HG03108 (cell line): ENCODE measurements around the gene TMEM150B.
"Not testable (repeated sequence)": the region's sequence is repeated elsewhere in the genome, so short reads cannot be mapped to it uniquely, and the experiment has no call there.

Experiments used
- ATAC-seq: cut with Tn5 transposase; IDR thresholded peaks from one replicate; pipeline ENCODE4 v1.9.1; 2021; ENCODE audit warnings: moderate library complexity; ENCODE audit not compliant: unreplicated experiment

Gene TMEM150B

GRCh38 chr19:55339889-55340783 is 15.0 kb upstream of the TMEM150B start:
- ATAC-seq, result no peak

- peak; percentile 73 for ATAC-seq
Observed at GRCh38 chr19:55339105-55339888, 14.2 kb upstream of the TMEM150B start, which contains the start of gene KMT5C. Gene KMT5C (plus strand): TSS chr19:55339876. CDS start chr19:55341937, 2,061 bp downstream.

DNA sequence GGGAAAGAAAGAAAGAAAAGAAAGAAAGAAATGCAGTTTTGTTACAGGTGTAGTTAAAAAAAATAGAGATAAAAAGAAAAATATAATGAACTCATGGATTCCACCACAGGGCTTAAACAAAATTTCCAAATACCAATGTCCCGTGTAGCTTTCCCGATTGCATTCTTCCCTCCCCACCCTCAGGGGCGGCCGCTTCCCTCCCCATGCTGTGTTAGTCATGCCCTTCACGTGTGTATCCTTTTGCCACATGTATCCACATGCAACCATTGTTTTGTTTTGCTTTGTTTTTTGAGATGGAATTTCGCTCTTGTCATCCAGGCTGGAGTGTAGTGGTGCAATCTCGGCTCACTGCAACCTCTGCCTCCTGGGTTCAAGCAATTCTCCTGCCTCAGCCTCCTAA is 11.0 kb upstream of the TMEM150B start:
- ATAC-seq, result no peak

- no peak for ATAC-seq
Observed at GRCh38 chr19:55333870-55334269, 8.7 kb upstream of the TMEM150B start.

DNA sequence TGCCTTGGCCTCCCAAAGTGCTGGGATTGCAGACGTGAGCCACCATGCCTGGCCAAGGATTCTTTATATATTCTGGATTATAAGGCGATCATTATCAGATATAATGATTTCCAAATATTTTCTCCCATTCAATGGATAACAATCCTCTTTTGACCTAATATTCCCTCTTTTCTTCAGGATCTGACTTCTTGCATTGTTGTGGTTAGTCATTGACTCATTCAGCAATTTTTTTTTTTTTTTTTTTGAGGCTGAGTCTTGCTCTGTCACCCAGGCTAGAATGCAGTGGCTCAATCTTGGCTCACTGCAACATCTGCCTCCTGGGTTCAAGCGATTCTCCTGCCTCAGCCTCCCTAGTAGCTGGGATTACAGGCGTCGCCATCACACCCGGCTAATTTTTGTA is 4.7 kb upstream of the TMEM150B start:
- ATAC-seq, result not testable (repeated sequence)

GRCh38 chr19:55328774-55329318 is 3.7 kb upstream of the TMEM150B start:
- not testable (repeated sequence) for ATAC-seq

GRCh38 chr19:55324662-55325061 is 479 bp downstream of the TMEM150B start:
- no peak for ATAC-seq

DNA sequence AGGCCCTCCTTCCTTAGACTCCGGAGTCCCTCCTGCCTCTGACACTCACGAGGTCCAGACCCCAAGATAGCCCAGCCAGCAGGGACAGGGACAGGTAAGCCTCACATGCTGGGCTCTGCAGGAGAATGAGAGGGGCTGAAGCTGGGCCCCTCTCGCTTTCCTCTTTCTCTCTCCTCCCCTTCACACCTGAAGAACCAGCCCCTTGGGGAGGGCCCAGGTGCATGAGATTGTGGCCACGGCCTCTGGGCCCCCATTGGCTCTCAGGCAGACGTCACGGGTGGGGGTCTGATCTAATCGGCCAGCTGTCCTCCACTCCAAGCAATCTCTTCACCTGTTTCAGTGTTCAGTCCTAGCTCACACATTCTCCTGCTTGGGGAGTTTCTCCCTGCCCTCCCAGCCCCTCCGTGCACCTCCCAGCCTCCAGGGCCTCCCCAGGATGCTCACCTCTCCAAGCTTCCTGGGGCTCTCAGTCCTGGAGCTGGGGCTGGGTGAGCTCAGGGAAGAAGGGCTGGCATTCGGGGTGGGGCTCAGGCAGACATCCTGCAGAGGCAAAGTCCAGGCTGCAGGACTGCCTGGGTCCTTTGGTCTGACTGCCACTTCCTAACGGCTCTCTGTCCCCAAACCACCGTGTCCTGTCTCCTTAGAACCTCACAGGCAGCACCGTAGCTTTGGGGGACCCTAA is 2.8 kb downstream of the TMEM150B start:
- no peak for ATAC-seq

- no peak for ATAC-seq
Observed at GRCh38 chr19:55321466-55322137, 3.5 kb downstream of the TMEM150B start.

DNA sequence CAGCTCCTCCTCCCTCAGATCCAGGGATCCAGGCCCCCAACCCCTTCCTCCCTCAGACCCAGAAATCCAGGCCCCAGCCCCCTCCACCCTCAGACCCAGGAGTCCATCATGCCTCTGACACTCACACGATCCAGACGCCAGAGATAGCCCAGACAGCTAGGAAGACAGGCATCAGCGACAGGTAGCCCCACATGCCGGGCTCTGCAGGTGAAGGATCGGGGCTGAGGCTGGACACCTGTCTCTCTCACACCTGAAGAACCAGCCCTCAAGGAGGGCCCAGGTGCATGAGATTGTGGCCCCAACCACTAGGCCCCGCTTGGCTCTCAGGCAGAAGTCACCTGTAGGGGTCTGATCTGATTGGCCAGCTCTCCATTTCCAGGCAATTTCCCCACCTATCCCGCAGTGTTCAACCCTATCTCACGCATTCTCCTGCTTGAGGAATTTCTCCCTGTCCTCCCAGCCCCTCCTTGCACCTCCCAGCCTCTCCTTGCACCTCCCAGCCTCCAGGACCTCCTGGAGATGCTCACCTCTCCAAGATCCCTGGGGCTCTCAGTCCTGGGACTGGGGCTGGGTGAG is 4.2 kb downstream of the TMEM150B start:
- ATAC-seq, result no peak

DNA sequence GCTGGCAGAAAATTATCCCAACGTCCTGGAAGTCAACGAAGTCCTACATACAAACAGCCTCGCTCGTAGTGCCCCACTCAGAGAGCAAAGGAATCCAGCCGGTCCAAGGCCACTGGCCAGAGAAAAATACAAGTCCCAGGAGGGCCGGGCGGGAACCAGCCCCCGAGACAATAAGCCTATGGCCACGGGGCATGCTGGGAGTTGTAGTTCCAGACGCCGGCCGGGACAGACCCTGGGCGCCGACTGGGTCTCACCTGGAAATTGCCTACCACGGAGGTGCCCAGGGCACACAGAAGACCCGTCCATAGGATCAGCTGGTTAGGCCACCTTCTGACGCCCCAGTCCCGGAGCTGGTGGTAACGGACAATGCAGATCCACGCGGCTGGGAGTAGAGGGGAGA is 5.4 kb downstream of the TMEM150B start:
- ATAC-seq, result no peak

DNA sequence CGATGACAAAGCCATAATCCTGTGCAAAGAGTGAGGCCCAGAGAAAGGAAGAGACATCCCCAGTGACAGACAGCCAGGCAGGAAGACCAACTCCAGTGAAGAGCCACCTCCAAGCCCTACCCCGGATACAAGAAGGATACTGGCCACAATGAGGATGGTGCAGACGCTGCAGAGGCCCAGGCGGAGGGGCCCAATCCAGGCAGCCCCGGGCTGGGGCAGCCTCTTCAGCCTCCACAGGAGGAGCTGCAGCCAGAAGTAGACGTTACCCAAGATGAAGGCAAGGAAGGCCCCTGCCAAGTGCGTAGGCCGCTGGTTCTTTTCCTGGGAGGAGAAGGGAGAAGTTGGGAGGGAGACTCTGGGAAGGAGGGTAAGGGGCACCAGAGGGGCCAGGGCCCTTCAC is 8.5 kb downstream of the TMEM150B start:
- ATAC-seq, result no peak

- no peak for ATAC-seq
Observed at GRCh38 chr19:55315956-55316525, 9.1 kb downstream of the TMEM150B start.

DNA sequence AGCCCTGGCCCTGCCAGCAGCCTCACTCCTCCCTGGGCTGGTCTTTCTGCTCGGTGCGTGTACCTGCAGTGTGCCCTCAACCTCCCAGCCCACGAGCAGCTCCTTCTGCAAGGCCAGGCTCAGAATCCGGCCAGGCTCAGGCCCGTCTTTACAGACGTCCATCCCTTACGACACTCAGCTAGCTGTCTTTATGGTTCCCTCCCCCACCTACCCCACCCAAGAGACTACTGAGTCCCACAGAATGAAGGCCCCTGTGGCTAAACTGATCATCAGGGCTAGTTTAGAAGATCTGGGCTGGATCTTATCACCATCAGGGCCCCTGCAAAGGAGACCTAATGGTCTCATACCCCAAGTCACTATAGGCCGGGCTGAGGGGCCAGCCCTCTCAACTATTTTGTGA is 10.7 kb downstream of the TMEM150B start:
- no peak for ATAC-seq

DNA sequence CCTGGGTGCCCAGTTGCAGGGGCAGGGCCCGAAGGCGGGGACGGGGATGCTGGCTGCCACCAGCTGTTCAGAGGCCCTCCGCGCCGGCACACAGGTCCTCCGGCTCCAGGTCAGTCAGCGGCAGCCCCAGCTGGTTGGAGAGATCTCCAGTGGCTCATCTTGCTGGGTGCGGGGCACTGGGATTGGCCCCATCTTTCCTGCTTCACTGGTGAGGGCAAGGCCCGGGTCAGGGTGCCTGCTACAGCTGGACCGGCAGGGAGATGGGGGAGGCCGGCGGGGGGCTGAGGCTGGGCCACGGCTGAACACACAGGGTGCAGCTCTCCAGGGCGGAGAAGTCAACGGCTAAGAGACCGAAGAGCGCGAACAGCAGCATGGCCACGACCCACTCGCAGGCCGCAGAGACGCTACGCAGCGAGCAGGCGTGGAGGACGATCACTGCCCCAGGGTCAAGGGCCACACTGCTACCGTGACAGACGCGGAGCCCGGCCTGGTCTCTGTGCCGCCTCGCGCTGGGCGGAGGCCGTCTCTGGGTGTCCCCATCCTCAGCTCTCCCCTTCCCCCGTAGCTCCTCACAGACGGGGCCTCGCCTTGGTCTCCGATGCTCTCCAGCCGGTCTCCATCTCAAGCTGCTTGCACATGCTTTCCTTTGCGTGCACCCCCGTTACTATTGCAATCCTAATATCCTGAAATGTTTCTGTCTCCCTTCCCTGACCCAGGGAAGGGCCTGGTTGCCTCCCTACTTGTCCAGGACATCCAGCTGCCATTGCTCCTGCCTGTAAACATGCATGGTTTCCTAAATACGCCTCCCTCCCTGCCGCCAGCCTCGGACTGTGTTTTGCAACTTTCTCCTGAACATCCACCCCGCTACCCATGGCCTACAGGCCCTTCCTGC is 12.3 kb downstream of the TMEM150B start:
- no peak for ATAC-seq

DNA sequence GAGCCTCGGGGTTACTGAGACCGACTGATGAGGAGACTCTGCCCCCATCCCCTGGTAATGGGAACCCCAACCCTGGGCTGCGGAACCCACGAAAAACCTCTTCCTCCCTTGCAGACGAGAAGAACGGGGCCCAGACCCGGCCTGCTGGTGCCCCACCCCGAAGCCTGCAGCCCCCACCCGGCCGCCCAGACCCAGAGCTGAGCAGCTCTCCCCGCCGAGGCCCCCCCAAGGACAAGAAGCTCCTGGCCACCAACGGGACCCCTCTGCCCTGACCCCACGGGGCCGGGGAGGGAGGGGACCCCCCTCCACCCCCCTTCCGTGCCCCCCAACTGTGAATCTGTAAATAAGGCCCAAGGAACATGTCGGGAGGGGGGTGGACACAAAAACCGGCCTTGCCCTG is 13.3 kb downstream of the TMEM150B start:
- ATAC-seq, result no peak

DNA sequence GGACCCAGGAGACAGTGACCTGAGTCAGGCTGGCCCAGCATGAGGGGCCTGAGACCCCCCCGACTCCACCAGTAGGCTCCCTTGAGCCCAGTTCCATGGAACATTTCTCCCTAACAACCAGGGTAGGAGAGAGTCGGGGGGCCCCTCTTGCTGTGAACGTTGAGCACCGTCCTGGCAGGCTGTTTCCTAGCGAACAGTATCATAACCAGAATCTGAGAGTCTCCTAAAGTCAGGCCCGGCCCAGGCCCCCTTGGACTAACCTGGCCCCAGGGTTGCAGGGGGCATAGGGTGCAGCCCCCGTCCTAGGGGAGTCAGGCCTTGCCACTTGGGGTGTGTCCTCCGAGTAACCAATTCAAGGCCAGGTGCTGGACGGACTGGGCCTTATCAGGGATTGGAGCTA is 13.7 kb downstream of the TMEM150B start:
- ATAC-seq, result no peak

- no peak for ATAC-seq
Observed at GRCh38 chr19:55310498-55310897, 14.6 kb downstream of the TMEM150B start.

- no peak for ATAC-seq
Observed at GRCh38 chr19:55309448-55309847, 15.7 kb downstream of the TMEM150B start.
